ENCODE data around the gene ASTL.

- TF ChIP-seq, protein P1, sequence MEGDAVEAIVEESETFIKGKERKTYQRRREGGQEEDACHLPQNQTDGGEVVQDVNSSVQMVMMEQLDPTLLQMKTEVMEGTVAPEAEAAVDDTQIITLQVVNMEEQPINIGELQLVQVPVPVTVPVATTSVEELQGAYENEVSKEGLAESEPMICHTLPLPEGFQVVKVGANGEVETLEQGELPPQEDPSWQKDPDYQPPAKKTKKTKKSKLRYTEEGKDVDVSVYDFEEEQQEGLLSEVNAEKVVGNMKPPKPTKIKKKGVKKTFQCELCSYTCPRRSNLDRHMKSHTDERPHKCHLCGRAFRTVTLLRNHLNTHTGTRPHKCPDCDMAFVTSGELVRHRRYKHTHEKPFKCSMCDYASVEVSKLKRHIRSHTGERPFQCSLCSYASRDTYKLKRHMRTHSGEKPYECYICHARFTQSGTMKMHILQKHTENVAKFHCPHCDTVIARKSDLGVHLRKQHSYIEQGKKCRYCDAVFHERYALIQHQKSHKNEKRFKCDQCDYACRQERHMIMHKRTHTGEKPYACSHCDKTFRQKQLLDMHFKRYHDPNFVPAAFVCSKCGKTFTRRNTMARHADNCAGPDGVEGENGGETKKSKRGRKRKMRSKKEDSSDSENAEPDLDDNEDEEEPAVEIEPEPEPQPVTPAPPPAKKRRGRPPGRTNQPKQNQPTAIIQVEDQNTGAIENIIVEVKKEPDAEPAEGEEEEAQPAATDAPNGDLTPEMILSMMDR (IDR thresholded peaks at IDR 0.05; ENCODE audit: low read depth, low read length) = no peak
- TF ChIP-seq MAX (IDR thresholded peaks at IDR 0.05; ENCODE audit: low read depth, low read length) = no peak
- no peak for TF ChIP-seq POLR2A (IDR thresholded peaks at IDR 0.05; ENCODE audit: extremely low read depth, insufficient read length)
- TF ChIP-seq MYC (IDR thresholded peaks at IDR 0.05; ENCODE audit: low read depth, low read length) = no peak
Measured at GRCh38 chr2:96112501-96113366, 25.6 kb downstream of the ASTL start.

Data from NB4 (cell line).